H1 (cell line): ENCODE measurements around the gene LRRC23. TPM values are rescaled to one million over a fixed set of nuclear protein-coding genes. Genes with fewer than 3 reads are reported as not detected.

Source experiments
- CTCF ChIA-PET: fragments of 300-600 bp; sonication (Branson Sonifier 250); formaldehyde crosslinking; loops from one replicate; lab custom pipeline; 2021; ENCODE audit not compliant: partially characterized antibody; lab: Charles Lee
- POLR2A ChIA-PET: fragments of 300-600 bp; sonication (Branson Sonifier 250); formaldehyde crosslinking; loops from one replicate; lab custom pipeline; 2021; ENCODE audit warnings: inconsistent platforms; ENCODE audit not compliant: partially characterized antibody; lab: Charles Lee
- DNase-seq, 2 experiments: peaks; one replicate each; pipeline versions ENCODE4 v3.0.0 to v3.0.0-alpha.2; 2010 to 2022; ENCODE audit warnings: low spot score in 2 of 2, low read depth in 1 of 2, mixed read lengths in 1 of 2
- FAIRE-seq: peaks from 2 replicates; lab custom pipeline; 2011; peaks lifted over from hg19 to GRCh38; lab: Jason Lieb, UNC
- H2AFZ ChIP-seq: 2 replicates; pipeline ENCODE4 v1.8.1; 2012; ENCODE audit warnings: low read length, inconsistent platforms
- H2AK5ac ChIP-seq: 2 replicates; pipeline ENCODE4 v1.6.1; 2013; ENCODE audit warnings: low read depth, low read length
- H2BK120ac ChIP-seq: replicated peaks from 2 replicates; pipeline ENCODE3; 2013; ENCODE audit warnings: low read depth, low read length, inconsistent platforms
- H2BK12ac ChIP-seq: 2 replicates; pipeline ENCODE4 v1.6.1; 2013; ENCODE audit warnings: low read depth, low read length
- H2BK15ac ChIP-seq: 2 replicates; pipeline ENCODE4 v1.6.1; 2013; ENCODE audit warnings: low read length
- H2BK20ac ChIP-seq: 2 replicates; pipeline ENCODE4 v1.6.1; 2013; ENCODE audit warnings: low read length
- H2BK5ac ChIP-seq: 2 replicates; pipeline ENCODE4 v1.6.1; 2013; ENCODE audit warnings: low read depth, low read length
- H3K14ac ChIP-seq: 2 replicates; pipeline ENCODE4 v1.6.1; 2013; ENCODE audit warnings: inconsistent platforms; ENCODE audit not compliant: insufficient read length
- H3K18ac ChIP-seq: 2 replicates; pipeline ENCODE4 v1.6.1; 2013; ENCODE audit warnings: low read length; ENCODE audit errors: extremely low read depth
- H3K23ac ChIP-seq: 2 replicates; pipeline ENCODE4 v1.6.1; 2013; ENCODE audit warnings: inconsistent platforms; ENCODE audit not compliant: insufficient read length
- H3K23me2 ChIP-seq: 2 replicates; pipeline ENCODE4 v1.6.1; 2013; ENCODE audit warnings: low read depth, low read length
- H3K27ac ChIP-seq: 2 replicates; pipeline ENCODE4 v1.6.1; 2011; ENCODE audit warnings: low read depth, low read length, inconsistent platforms
- H3K27me3 ChIP-seq, 4 experiments: replicated peaks in 1 of 4; 1 replicate in 1 of 4; 2 replicates in 3 of 4; pipeline versions ENCODE4 v1.6.1 to v1.8.1; 2011 to 2013; ENCODE audit warnings: low read length in 3 of 4, mild to moderate bottlenecking in 3 of 4, inconsistent platforms in 2 of 4, mixed read lengths in 2 of 4, moderate library complexity in 1 of 4; ENCODE audit not compliant: control insufficient read depth in 3 of 4, insufficient read depth in 3 of 4; ENCODE audit errors: extremely low read depth in 1 of 4
- H3K36me3 ChIP-seq, 4 experiments: 2 replicates each; pipeline versions ENCODE4 v1.6.1 to v1.8.1; 2011 to 2013; ENCODE audit warnings: mild to moderate bottlenecking in 4 of 4, low read length in 3 of 4, moderate library complexity in 2 of 4, control low read depth in 1 of 4, inconsistent platforms in 1 of 4; ENCODE audit not compliant: insufficient read depth in 4 of 4, control insufficient read depth in 2 of 4
- H3K4ac ChIP-seq: replicated peaks from 2 replicates; pipeline ENCODE3; 2013; ENCODE audit warnings: low read length, low read depth, mixed read lengths, inconsistent platforms; ENCODE audit not compliant: insufficient read length
- H3K4me1 ChIP-seq, 4 experiments: replicated peaks in 1 of 4; 1 replicate in 1 of 4; 2 replicates in 3 of 4; pipeline versions ENCODE4 v1.6.1 to v1.8.1; 2011 to 2013; ENCODE audit warnings: low read length in 3 of 4, inconsistent platforms in 2 of 4, mixed read lengths in 1 of 4; ENCODE audit not compliant: insufficient read depth in 4 of 4, control insufficient read depth in 3 of 4
- H3K4me2 ChIP-seq, 2 experiments: 2 replicates each; pipeline versions ENCODE4 v1.6.1 to v1.8.1; 2011 to 2013; ENCODE audit warnings: low read depth in 2 of 2, low read length in 2 of 2, control low read depth in 1 of 2, inconsistent platforms in 1 of 2, mild to moderate bottlenecking in 1 of 2; ENCODE audit not compliant: insufficient read depth in 1 of 2
- H3K4me3 ChIP-seq, 4 experiments: fragments of 200-600, 300-600 bp in 1 of 4; sonication (generic), shearing (Covaris generic), sonication (Bioruptor Twin) in 1 of 4; 2 replicates each; pipeline versions ENCODE4 v1.5.1 to v1.8.1; 2011 to 2016; ENCODE audit warnings: low read length in 4 of 4, low read depth in 3 of 4, control low read depth in 2 of 4, inconsistent platforms in 2 of 4, mild to moderate bottlenecking in 2 of 4, mixed read lengths in 1 of 4, moderate library complexity in 1 of 4; ENCODE audit not compliant: insufficient read depth in 2 of 4; ENCODE audit errors: extremely low read depth in 1 of 4
- H3K56ac ChIP-seq: replicated peaks from 2 replicates; pipeline ENCODE3; 2013; ENCODE audit warnings: low read depth, mild to moderate bottlenecking, mixed read lengths, low read length, inconsistent platforms; ENCODE audit not compliant: insufficient read length
- H3K79me1 ChIP-seq: 2 replicates; pipeline ENCODE4 v1.6.1; 2013; ENCODE audit warnings: low read depth, low read length, control low read depth
- H3K79me2 ChIP-seq, 2 experiments: 2 replicates each; pipeline versions ENCODE4 v1.6.1 to v1.8.1; 2012 to 2013; ENCODE audit warnings: low read length in 2 of 2, mild to moderate bottlenecking in 2 of 2, inconsistent platforms in 1 of 2; ENCODE audit not compliant: insufficient read depth in 2 of 2, control insufficient read depth in 1 of 2
- H3K9ac ChIP-seq, 4 experiments: replicated peaks in 1 of 4; 1 replicate in 1 of 4; 2 replicates in 3 of 4; pipeline versions ENCODE4 v1.6.1 to v1.8.1; 2011 to 2013; ENCODE audit warnings: low read depth in 3 of 4, low read length in 3 of 4, control low read depth in 2 of 4, mild to moderate bottlenecking in 2 of 4, moderate library complexity in 2 of 4, inconsistent platforms in 1 of 4; ENCODE audit errors: extremely low read depth in 1 of 4
- H3K9me3 ChIP-seq, 2 experiments: 2 replicates each; pipeline versions ENCODE4 v1.6.1 to v1.8.1; 2012 to 2013; ENCODE audit warnings: mild to moderate bottlenecking in 2 of 2, moderate library complexity in 2 of 2, control low read depth in 1 of 2, inconsistent platforms in 1 of 2, low read depth in 1 of 2, low read length in 1 of 2, mixed read lengths in 1 of 2; ENCODE audit not compliant: insufficient read depth in 2 of 2
- H4K20me1 ChIP-seq, 2 experiments: replicated peaks in 1 of 2; 2 replicates each; pipeline versions ENCODE3 to v1.8.1; 2011 to 2013; ENCODE audit warnings: inconsistent platforms in 2 of 2, low read length in 2 of 2, mild to moderate bottlenecking in 1 of 2; ENCODE audit not compliant: insufficient read depth in 2 of 2, control insufficient read depth in 1 of 2
- H4K5ac ChIP-seq: 2 replicates; pipeline ENCODE4 v1.6.1; 2013; ENCODE audit warnings: low read length, low read depth, mixed read lengths, inconsistent platforms; ENCODE audit not compliant: insufficient read length
- H4K8ac ChIP-seq: 2 replicates; pipeline ENCODE4 v1.8.0; 2013; ENCODE audit warnings: mild to moderate bottlenecking, moderate library complexity, low read length, inconsistent platforms; ENCODE audit not compliant: insufficient read depth; ENCODE audit errors: extremely low read depth
- H4K91ac ChIP-seq: replicated peaks from 2 replicates; pipeline ENCODE3; 2013; ENCODE audit warnings: low read length, mixed read lengths, inconsistent platforms; ENCODE audit not compliant: insufficient read length
- CHD2 ChIP-seq: IDR thresholded peaks from 2 replicates; pipeline ENCODE4 v1.6.1; 2012; ENCODE audit warnings: low read length, improper control_type of control experiment
- EGR1 ChIP-seq: IDR thresholded peaks from 2 replicates; pipeline ENCODE4 v1.6.1; 2011; ENCODE audit warnings: low read depth, low read length, borderline replicate concordance
- EZH2 ChIP-seq: fragments of 200-600 bp; sonication (generic); IDR thresholded peaks from 2 replicates; pipeline ENCODE4 v1.7.1; 2012; ENCODE audit warnings: low read depth, mild to moderate bottlenecking, moderate library complexity, low read length, inconsistent platforms; ENCODE audit not compliant: severe bottlenecking
- FOSL1 ChIP-seq: IDR thresholded peaks from 2 replicates; pipeline ENCODE4 v1.6.1; 2011; ENCODE audit warnings: mild to moderate bottlenecking, low read depth, low read length, moderate library complexity; ENCODE audit not compliant: insufficient read depth
- MAFK ChIP-seq: IDR thresholded peaks from 2 replicates; pipeline ENCODE4 v1.6.1; 2012; ENCODE audit warnings: low read depth, mild to moderate bottlenecking, improper control_type of control experiment, low read length
- NANOG ChIP-seq: IDR thresholded peaks from 2 replicates; pipeline ENCODE4 v1.6.1; 2011; ENCODE audit warnings: low read length, low read depth, mild to moderate bottlenecking, inconsistent platforms; ENCODE audit not compliant: insufficient read depth, poor library complexity, severe bottlenecking
- RFX5 ChIP-seq: IDR thresholded peaks from 2 replicates; pipeline ENCODE4 v1.6.1; 2011; ENCODE audit warnings: low read depth, low read length, improper control_type of control experiment, borderline replicate concordance
- TAF7 ChIP-seq: optimal IDR thresholded peaks from 2 replicates; pipeline ENCODE3; 2011; ENCODE audit warnings: low read depth, mild to moderate bottlenecking, inconsistent platforms, low read length, moderate library complexity, borderline replicate concordance
- TBP ChIP-seq: IDR thresholded peaks from 2 replicates; pipeline ENCODE4 v1.6.1; 2011; ENCODE audit warnings: low read depth, low read length, improper control_type of control experiment
- WGBS, 2 experiments: shearing (Covaris generic) in 1 of 2; methylation state at CpG; one replicate each; pipeline versions ENCODE4 v1.1.6 to v1.1.7; 2013 to 2015; ENCODE audit warnings: low lambda C conversion rate in 2 of 2, mixed read lengths in 2 of 2, inconsistent platforms in 1 of 2, low coverage in 1 of 2, missing lambda C conversion rate in 1 of 2; ENCODE audit not compliant: insufficient replicate concordance in 2 of 2, insufficient coverage in 1 of 2, insufficient read length in 1 of 2; ENCODE audit errors: extremely low coverage in 1 of 2, missing lambda C conversion rate in 1 of 2; 5-methylcytosine and 5-hydroxymethylcytosine counted together
- polyA plus RNA-seq, 7 experiments: library from polyadenylated mRNA; depleted of rRNA in 3 of 7; stranded (reverse) in 5 of 7; unstranded in 2 of 7; fragments of >200 nt in 5 of 7; fragments of 200-250 nt in 2 of 7; gene quantifications; 1 replicate in 5 of 7; 2 replicates in 1 of 7; 4 replicates in 1 of 7; pipeline versions ENCODE4 v1.2.1 to v1.2.3, GENCODE V29; 2011 to 2013; ENCODE audit warnings: missing spikeins in 2 of 7, mixed read lengths in 2 of 7
- total RNA-seq: library from RNA; stranded (reverse); fragmentation: NEBNext Ultra II Directional; extraction: Animal tissue kit (Norgen Biotek cat#: 25700); gene quantifications from 2 replicates; pipeline ENCODE4 v1.2.1, GENCODE V29; 2021
- TF ChIP-seq, protein P1 (sequence below): IDR thresholded peaks from 2 replicates; pipeline ENCODE4 v1.6.1; 2011; ENCODE audit warnings: low read depth, mild to moderate bottlenecking, low read length; ENCODE audit not compliant: insufficient read depth

The LRRC23 gene
- total and polyA plus RNA-seq, 2 of the 8 experiments (the other 6 are each of a cell fraction or from before 2014, with no cell fraction given): 2.5 to 3.6 TPM

DNA sequence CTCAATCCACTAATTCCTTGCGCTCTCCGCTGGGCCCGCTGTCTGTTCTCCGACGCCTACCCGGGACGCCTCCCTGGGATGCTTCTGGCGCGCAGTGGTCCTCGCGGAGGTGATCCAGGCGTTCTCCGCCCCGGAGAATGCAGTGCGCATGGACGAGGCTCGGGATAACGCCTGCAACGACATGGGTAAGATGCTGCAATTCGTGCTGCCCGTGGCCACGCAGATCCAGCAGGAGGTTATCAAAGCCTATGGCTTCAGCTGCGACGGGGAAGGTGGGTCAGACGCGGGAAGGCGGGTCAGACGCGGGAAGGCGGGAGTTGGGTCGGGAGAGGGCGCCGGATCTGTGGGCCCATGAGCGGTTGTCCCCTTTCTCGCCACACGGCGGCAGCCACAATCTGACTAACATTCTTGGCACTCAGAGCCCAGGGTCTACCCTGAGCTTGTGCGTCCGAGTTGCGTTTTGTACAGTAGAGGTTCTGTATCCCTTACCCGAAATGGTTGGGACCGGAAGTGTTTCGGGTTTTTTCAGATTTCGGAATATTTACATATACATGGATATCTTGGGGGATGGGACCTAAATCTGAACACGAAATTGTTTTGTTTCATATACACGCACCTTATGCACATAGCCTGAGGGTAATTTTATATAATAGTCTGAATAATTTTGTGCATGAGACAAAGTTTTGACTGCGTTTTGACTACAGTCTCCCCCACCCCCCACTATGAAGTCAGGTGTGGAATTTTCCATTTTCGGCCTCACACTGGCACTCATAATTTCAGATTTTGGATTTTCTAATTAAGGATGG lies 40.0 kb downstream of the LRRC23 start:
- H3K4me1 ChIP-seq: peaks cover 6 to 20% (median 14%) of the 10 kb centered on the region in 4 experiments
- DNase-seq (no peak), FAIRE-seq (no peak)
- H4K91ac ChIP-seq: peak overlapping the region; percentile 100
- H3K23me2 ChIP-seq: peaks cover 11% of the 10 kb centered on the region
- peak overlapping the region; percentile 53; the same call in 1 of the 2 replicates for H2AK5ac ChIP-seq
- H2BK12ac ChIP-seq: peak overlapping the region; percentile 93
- peak overlapping the region; percentile 62 for H2BK120ac ChIP-seq
- peak overlapping the region; percentile 89 for H3K27ac ChIP-seq
- H4K20me1 ChIP-seq: peaks cover 0 to 5% of the 10 kb centered on the region in 2 experiments
- H3K4me3 ChIP-seq: peak overlapping the region; percentile 57 to 91 (median 83)
- peak overlapping the region; percentile 99 for H2BK5ac ChIP-seq
- peak overlapping the region; percentile 56 to 92 for H3K4me2 ChIP-seq
- POLR2A ChIA-PET: interaction anchor here (0.8 to 44.0 kb wide), 57 partner anchors 8 to 696 kb away, joined by 3 to 1596 read pairs (median 5); partner anchors contain the start of genes ATN1, C1R, C1RL and CDCA3
- 0 out of 2 replicates have a peak overlapping the region, but pooled peaks have one; percentile 66 for H2BK20ac ChIP-seq
- H3K4ac ChIP-seq: peak overlapping the region; percentile 100
- peak overlapping the region; percentile 76 to 91 (median 86) for H3K9ac ChIP-seq
- no peak overlapping the region for H3K23ac ChIP-seq
- H3K79me1 ChIP-seq: no peaks in the 10 kb centered on the region; the same call in 1 of the 2 replicates
- no peaks in the 10 kb centered on the region for H3K9me3 ChIP-seq
- peak overlapping the region; percentile 100; the same call in 1 of the 2 replicates for H2BK15ac ChIP-seq
- no peak overlapping the region for H3K14ac ChIP-seq
- peak overlapping the region; percentile 97 for H3K56ac ChIP-seq
- H3K27me3 ChIP-seq: no peaks in the 10 kb centered on the region
- peak overlapping the region; percentile 96 for H4K8ac ChIP-seq
- peaks cover 3 to 9% (median 7%) of the 10 kb centered on the region in 4 experiments; a peak in 6 of 8 replicates for H3K36me3 ChIP-seq
- H3K79me2 ChIP-seq: no peaks in the 10 kb centered on the region; a peak in 1 of 4 replicates
- CTCF ChIA-PET: interaction anchor here (0.7 to 20.2 kb wide), 28 partner anchors 9 to 695 kb away, joined by 3 to 277 read pairs (median 5); partner anchors contain the start of genes ATN1, C1RL, CDCA3 and LPCAT3
- peak overlapping the region; percentile 99 for H3K18ac ChIP-seq
- H2AFZ ChIP-seq: no peak overlapping the region
- H4K5ac ChIP-seq: peak overlapping the region; percentile 82
- 6% methylated on average over 48 of the region's 48 CpGs; no CpG with 5 or more reads in 1 of the 2 experiments for WGBS, 2 experiments
- TF ChIP-seq EZH2: no peak
- peak; percentile 46; the same call in 1 of the 2 replicates for TF ChIP-seq EGR1
- TF ChIP-seq NANOG: no peak
- no peak for TF ChIP-seq FOSL1
- no peak for TF ChIP-seq MAFK
- peak; percentile 36 for TF ChIP-seq TAF7
- TF ChIP-seq, protein P1, sequence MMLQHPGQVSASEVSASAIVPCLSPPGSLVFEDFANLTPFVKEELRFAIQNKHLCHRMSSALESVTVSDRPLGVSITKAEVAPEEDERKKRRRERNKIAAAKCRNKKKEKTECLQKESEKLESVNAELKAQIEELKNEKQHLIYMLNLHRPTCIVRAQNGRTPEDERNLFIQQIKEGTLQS: no peak
- TF ChIP-seq TBP: peak; percentile 39
- TF ChIP-seq CHD2: no peak
- TF ChIP-seq RFX5: no peak
